NK-92 treated with Interleukin-12 subunit alpha and Interleukin-12 subunit beta, amount 100 ng/mL, for 24 hours (cell line): ENCODE data around the gene RPS19.

Experiments used
- DNase-seq: peaks from one replicate; lab custom pipeline; 2025; lab: John Stamatoyannopoulos, UW

RPS19 gene

GRCh38 chr19:41859618-41860418, at the start of gene RPS19:
Gene RPS19 (plus strand): TSS chr19:41860255. CDS start chr19:41860775, 520 bp downstream.
- DNase-seq = peak; percentile 95

- no peak for DNase-seq
Measured at GRCh38 chr19:41810301-41810700, 49.8 kb upstream of the RPS19 start.

DNA sequence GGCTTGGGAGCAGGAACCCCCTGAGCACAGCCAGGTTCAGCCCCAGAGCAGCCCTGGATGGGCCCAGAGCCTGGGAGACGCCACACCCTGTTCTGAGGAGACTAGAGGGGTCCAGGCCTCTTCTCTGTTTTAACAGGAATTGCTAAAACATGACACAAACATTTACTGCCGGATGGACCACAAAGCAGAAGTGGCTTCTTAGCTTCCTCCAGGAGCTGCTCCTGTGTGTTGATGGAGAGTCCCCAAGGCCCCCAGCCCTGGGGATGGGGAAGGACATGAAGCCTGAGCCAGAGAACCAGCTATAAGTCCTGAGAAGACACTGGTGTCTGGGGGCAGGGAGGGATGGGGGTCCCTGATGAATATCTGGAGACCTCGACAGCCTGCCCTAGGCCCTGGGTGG, 49.0 kb upstream of the RPS19 start:
- DNase-seq = no peak

DNA sequence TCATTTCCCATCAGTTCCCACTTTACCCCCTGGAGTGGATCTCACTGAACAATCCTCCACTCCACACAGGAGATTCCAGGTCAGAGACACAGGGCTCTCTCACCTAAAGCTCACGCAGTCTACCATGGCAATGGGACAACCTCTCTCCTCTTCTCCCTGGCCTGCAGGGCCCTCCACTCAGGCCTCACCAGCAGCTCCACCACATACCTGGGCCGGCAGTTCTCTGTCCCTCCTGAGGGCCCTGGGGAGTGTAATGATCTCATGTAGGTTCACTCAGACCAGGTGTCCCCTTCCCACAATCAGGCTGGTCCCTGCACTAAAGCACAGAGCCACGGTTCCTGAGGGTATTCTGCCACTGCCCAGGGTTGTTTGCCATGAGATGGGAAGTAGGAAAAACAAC, 48.1 kb upstream of the RPS19 start:
- DNase-seq = no peak

- no peak for DNase-seq
Measured at GRCh38 chr19:41813911-41814310, 46.1 kb upstream of the RPS19 start.

GRCh38 chr19:41815301-41815700, 44.8 kb upstream of the RPS19 start:
- DNase-seq = no peak

DNA sequence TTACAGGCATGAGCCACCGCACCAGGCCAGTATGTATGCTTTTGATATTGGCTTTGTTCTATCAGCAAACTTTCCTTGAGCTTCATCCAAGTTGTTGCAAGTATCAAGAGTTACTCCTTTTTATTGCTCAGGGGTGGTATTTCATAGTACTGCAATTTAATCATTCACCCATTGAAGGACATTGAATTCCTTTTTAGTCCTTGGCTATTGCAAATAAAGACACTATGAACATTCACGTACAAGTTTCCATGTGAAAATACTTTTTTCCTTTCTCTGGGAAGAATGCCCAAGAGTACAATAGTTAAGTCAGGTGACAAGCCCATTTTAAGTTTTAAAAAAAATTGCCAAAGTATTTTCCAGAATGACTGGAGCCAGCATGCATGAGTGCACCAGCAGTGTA, 43.3 kb upstream of the RPS19 start:
- no peak for DNase-seq

DNA sequence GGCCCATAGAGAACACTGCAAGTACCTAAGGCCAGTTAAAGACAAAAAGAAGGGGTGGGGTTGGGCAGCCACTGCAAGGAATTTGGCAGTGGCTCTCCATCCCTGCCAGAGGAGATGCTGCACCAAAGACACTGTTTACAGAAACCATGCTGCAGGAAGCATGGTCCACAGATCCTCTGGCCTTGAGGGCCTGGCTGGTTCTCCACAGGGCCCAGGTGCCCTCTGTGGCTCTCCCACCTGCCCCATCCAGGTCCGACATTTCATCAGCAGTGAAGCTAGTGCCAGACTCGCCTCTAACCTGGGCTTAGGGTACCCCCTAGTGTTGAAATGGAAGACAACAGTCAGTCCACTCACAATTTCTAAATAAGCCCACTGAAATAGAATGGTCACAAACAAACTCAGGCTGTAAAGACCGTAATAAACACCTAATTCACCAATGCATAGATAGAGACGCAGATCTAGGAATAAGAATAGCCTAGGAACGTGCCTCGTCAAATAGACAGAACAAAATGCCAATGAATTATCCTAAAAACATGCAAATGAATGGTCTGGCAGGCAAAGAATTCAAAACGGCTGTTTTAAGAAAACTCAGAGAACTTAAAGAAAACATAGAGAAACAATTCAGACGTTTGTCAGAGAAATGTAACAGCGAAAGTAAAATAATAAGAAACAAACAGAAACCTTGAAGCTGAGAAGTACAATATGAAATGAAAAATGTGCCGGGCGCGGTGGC, 38.9 kb upstream of the RPS19 start:
- DNase-seq = peak; percentile 51

DNA sequence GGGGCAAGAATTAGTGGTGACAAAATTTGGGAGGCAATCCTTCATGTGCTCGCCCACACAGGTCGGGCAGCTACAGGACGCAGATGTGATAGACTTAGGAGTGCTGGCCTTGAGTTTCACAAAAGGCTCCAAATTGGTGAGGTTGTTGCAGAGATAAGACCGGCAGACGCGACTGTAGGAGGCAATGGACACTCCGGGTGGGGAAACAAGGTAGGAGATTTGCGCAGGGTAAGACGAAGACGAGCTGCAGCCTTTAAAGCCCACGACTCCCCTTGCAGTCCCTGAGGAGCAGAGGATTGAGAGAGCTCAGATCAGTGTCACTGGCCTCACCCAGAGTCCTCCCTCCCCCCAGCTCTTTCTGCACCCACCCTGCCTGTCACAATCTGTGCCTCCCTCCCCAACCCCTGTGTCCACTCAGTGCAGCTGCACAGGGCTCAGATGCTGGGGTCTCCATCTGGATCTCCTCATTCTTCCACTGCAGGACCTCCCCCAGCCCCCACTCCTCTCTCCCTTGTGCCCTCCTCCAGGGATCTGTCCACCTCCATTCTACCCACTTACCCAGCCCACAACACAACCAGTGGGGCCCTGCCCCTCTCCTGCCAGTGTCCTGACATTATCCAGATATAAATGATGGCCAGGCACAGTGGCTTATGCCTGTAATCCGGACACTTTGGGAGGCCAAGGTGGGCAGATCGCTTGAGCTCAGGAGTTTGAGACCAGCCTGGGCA, 21.9 kb upstream of the RPS19 start:
- no peak for DNase-seq

DNA sequence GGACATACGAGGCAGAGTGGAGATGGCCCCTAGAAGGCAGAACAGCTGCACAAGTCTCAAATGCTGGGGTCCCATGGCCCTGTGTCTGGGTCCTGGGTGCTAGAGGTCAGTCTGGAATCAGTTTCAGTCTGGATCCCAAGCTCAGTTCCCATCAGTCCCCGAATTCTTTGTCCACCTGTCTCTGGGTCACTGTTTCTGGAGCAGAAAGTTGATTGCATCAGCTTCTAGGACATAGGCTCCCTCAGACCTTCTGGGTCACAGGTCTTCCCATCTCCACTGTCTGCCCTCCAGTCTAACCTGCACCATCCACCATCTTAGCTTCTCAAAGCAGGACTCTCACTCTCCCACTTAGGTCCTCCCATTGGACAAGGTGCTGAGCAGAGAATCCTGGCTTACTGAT, 20.8 kb upstream of the RPS19 start:
- DNase-seq = no peak

GRCh38 chr19:41843371-41843770, 16.7 kb upstream of the RPS19 start:
- no peak for DNase-seq

DNA sequence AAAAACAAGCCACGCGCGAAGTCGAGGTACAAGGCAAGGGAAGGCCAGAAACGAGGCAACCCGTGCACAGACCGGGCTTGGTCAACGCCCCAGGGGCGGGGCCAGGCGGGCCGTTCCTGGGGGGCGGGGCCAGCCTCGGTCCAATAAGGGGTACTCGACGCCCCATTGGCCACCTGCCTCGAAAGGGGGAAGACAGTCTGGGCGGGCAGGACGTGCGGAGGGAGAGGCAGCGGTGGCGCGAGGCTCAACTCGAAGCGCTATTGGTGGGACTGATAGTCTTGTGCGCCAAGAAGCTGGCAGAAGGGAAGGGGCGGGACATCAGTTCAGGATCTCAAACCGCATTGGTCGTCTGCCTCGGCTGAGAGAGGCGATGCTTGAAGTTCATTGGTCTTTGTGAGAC, 15.5 kb upstream of the RPS19 start, which contains the start of gene LYPD4:
LYPD4 (minus strand) TSS at position 83 of the 400 bp plus-strand sequence. CDS start 5,398 bp downstream, outside the sequence.
- no peak for DNase-seq

DNA sequence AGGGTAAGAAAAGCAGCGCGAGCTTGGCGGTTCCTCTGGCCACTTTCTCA, 15.2 kb upstream of the RPS19 start, which contains the start of gene DMRTC2:
DMRTC2 (plus strand) TSS at position 42 of the 50 bp plus-strand sequence. CDS start 2,387 bp downstream, outside the sequence.
- DNase-seq = no peak

GRCh38 chr19:41845051-41845590, 14.9 kb upstream of the RPS19 start:
- DNase-seq = no peak

DNA sequence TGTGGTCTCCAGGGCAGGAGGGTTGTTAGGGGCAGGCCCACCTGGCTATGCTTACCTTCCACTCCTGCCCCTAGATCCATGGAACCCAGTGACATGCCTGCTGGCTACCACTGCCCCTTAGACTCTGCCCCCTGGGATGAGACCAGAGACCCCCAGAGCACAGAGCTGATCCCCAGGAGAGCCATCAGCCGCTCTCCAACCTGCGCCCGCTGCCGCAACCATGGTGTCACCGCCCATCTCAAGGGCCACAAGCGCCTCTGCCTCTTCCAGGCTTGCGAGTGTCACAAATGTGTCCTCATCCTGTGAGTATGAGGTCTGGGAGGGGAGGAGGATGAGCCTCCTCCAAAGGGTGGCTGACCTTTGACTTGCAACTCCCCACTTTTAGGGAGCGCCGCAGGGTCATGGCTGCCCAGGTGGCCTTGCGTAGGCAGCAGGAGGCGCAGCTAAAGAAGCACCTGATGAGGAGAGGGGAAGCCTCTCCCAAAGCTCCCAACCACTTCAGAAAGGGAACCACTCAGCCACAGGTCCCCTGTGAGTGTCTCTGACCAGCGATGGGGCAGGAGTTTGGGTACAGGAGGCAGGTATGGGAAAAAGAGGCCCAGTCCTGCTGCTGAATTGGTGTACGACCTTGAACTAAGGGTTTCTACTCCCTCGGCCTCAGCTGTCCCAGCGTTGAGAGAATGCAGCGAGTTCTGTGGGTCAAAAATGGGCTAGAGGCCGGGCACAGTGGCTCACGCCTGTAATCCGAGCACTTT, 12.5 kb upstream of the RPS19 start:
- DNase-seq = no peak

DNA sequence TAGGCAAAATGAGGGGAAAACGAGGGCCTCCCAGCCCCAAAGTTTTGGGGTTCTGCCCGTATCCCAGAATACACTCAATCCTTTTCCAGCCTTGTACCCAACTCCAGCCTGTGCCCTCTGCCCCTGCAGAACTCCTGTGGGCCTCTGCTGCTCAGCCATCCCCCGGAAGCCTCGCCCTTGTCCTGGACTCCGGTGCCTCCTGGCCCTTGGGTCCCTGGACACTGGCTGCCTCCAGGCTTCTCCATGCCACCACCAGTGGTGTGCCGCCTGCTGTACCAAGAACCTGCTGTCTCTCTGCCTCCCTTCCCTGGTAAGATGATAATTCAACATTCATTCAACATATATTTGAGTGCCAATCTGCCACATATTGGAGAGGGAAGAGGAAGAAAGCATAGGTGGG, 11.4 kb upstream of the RPS19 start:
- no peak for DNase-seq

GRCh38 chr19:41849067-41849466, 11.0 kb upstream of the RPS19 start:
- DNase-seq = no peak

DNA sequence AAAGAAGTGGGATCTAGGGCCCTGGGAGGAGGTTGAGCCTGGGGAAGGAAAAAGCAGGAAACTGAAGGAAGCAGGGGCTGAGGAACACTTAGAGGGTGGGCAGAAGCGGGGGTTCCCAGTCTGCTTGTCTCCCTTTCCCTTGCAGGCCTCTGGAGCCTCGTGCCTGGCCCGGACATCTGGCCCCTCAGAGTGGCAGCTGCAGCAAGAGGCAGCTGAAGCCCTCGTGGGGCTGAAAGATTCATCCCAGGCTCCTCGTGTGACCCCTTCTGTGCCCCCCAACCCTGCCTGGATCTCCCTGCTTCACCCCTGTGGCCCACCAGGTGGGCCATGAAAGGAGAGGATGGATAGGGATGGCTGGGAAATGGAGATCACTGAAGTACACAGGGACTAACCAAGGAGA, 9.7 kb upstream of the RPS19 start:
- DNase-seq = no peak

GRCh38 chr19:41851456-41851855, 8.6 kb upstream of the RPS19 start:
- no peak for DNase-seq

DNA sequence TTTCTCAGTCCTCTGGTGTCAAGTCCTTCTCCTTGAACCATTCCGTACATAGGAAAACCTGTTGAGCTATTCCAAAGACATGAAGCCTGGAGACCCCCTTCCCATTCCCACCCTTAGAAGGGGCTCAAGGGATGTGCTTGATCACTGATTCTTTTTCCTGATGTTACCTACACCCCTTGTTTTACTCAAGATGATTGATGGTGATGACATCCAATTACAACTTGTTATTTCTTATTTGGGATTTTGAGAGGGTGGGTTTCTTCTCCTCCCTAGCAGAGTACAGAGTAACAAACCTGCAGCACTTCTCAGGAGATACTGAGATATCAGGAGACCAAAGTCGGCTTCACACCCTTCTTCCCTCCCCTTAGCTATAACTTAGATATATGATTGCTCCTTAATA, 6.7 kb upstream of the RPS19 start:
- no peak for DNase-seq

- DNase-seq = no peak
Measured at GRCh38 chr19:41853768-41854167, 6.3 kb upstream of the RPS19 start.

DNA sequence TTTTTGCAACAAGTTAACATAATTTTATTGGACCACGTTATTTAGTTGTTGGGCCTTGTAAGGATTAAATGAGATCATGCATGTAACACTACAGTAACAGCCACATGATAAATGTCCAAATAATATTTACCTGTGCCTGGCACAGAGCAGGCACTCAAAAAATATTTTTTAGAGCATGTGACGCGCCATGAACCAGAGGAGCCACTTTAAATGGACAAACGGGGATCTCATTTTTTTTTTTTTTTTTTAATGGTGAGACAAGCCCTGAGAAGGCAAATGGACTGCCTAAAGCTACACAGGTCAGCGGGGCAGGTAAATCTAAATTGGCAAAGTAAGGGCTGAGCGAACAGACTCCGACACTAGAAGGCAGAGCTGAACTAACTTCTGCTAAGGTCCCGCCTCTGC, 840 bp upstream of the RPS19 start:
- no peak for DNase-seq
